Muscle of leg (tissue), 11 donors: ENCODE measurements around the gene DMAC2L. TPM values are rescaled to one million over a fixed set of nuclear protein-coding genes. Genes with fewer than 3 reads are reported as not detected.
A peak's percentile ranks its signal among the peaks of the same experiment; 100 is the strongest.
"Not testable (repeated sequence)": the region's sequence is repeated elsewhere in the genome, so short reads cannot be mapped to it uniquely, and the experiment has no call there.

ENCODE experiments used
- DNase-seq: peaks from one replicate; pipeline ENCODE4 v3.0.0; 2013
- H3K27ac ChIP-seq: one replicate; pipeline ENCODE4 v1.5.1; 2013; ENCODE audit warnings: mild to moderate bottlenecking, low read length, control low read depth
- H3K27me3 ChIP-seq: one replicate; pipeline ENCODE4 v1.6.1; 2013; ENCODE audit warnings: low read length; ENCODE audit not compliant: control insufficient read depth, insufficient read depth
- H3K36me3 ChIP-seq: one replicate; pipeline ENCODE4 v1.6.1; 2013; ENCODE audit warnings: low read length; ENCODE audit not compliant: control insufficient read depth, insufficient read depth
- H3K4me1 ChIP-seq: one replicate; pipeline ENCODE4 v1.6.1; 2013; ENCODE audit warnings: low read length; ENCODE audit not compliant: control insufficient read depth, insufficient read depth
- H3K4me3 ChIP-seq: one replicate; pipeline ENCODE4 v1.5.1; 2013; ENCODE audit warnings: low read length, control low read depth
- H3K9me3 ChIP-seq: replicated peaks from 2 replicates; pipeline ENCODE4 v1.6.1; 2013; ENCODE audit warnings: low read depth, low read length; ENCODE audit not compliant: control insufficient read depth
- WGBS: methylation state at CpG from one replicate; pipeline ENCODE4 v1.1.5; 2013; ENCODE audit warnings: missing lambda C conversion rate; ENCODE audit not compliant: insufficient coverage; 5-methylcytosine and 5-hydroxymethylcytosine counted together
- polyA plus RNA-seq, 8 donors: library from polyadenylated mRNA; unstranded; fragments of 120-200 nt; gene quantifications; one replicate each; pipeline versions ENCODE4 v1.2.1 to v1.2.3, GENCODE V29; 2013; ENCODE audit warnings: inconsistent platforms in 1 of 8, low replicate concordance in 1 of 8; ENCODE audit not compliant: insufficient read length in 8 of 8, insufficient read depth in 1 of 8
- total RNA-seq: library from RNA; stranded (reverse); fragments of 120-200 nt; gene quantifications from one replicate; pipeline ENCODE4 v1.2.4, GENCODE V29; 2013

Gene DMAC2L
- total and polyA plus RNA-seq, 9 donors = 6.7 to 19.1 (median 15.0) TPM

DNA sequence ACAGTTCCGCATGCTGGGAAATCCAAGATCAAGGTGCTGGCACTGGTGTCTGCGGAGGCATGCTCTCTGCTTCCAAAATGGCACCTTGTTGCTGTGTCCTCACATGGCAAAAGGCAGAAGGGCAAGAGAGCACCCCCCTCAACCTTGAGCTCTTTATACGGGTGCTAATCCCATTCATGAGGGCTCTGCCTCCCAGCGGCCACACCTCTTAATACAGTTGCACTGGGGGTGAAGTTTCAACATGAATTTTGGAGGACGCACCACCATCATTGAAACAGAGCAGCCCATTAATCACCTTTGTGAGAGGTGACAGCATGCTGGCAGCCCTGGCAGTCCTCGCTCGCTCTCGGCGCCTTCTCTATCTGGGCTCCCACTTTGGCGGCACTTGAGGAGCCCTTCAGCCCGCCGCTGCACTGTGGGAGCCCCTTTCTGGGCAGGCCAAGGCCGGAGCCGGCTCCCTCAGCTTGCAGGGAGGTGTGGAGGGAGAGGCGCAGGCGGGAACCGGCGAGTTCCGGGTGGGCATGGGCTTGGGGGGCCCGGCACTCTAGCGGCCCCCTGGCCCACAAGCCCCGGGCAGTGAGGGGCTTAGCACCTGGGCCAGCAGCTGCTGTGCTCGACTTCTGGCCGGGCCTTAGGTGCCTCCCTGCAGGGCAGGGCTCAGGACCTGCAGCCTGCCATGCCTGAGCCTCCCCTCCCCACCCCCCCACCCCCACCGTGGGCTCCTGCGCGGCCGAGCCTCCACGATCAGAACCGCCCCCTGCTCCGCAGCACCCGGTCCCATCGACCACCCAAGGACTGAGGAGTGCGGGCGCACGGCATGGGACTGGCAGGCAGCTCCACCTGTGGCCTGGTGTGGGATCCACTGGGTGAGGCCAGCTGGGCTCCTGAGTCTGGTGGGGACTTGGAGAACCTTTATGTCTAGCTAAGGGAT lies 49.6 kb downstream of the DMAC2L start:
- 97% methylated on average over 21 of the region's 36 CpGs for WGBS
- peaks cover 11% of the 10 kb centered on the region for H3K4me1 ChIP-seq
- H3K27ac ChIP-seq, H3K4me3 ChIP-seq, DNase-seq, H3K27me3 ChIP-seq, H3K36me3 ChIP-seq, H3K9me3 ChIP-seq: not testable (repeated sequence)

GRCh38 chr14:50362764-50363713 lies 50.9 kb downstream of the DMAC2L start:
- WGBS = 62% methylated on average over 11 of the region's 14 CpGs
- H3K4me3 ChIP-seq = no peak overlapping the region
- peak; percentile 79 for DNase-seq

DNA sequence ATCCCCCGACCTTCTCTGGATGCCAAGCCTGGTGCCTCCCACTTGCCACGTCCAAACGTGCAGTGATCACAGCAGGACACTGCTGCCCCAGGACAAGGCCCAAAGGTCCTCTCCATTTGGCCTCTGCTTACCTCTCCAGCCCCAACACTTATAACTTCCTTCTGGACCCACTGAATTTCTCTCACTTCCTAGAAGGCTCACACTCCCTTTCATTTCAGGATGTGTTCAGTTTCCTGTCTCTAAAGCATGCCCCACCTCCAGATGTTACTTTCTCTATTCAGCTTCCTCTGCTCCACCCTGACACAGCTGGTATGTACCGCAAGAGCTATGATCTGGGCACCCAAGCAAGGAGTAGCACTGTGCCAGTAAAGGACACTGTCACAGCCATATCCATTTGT lies 51.6 kb downstream of the DMAC2L start:
- peak overlapping the region; percentile 7 for H3K4me3 ChIP-seq
- peak; percentile 69 for DNase-seq
- H3K36me3 ChIP-seq = no peaks in the 10 kb centered on the region
- H3K27me3 ChIP-seq = no peaks in the 10 kb centered on the region
- peaks cover 11% of the 10 kb centered on the region for H3K4me1 ChIP-seq
- 28% methylated on average over 4 of the region's 4 CpGs for WGBS
- H3K27ac ChIP-seq = peak overlapping the region; percentile 87
- no peaks in the 10 kb centered on the region for H3K9me3 ChIP-seq

More at GRCh38 chr14:50362764-50363713, 50.9 kb downstream of the DMAC2L start:
- Histone ChIP-seq H3K36me3 (no peaks in the 10 kb centered on the region), H3K27ac (peak overlapping the region; percentile 87), H3K4me1 (peaks cover 11% of the 10 kb centered on the region), H3K27me3 (no peaks in the 10 kb centered on the region), H3K9me3 (no peaks in the 10 kb centered on the region)

GRCh38 chr14:50364792-50365191 lies 52.7 kb downstream of the DMAC2L start:
- no peaks in the 10 kb centered on the region for H3K9me3 ChIP-seq
- peaks cover 11% of the 10 kb centered on the region for H3K4me1 ChIP-seq
- H3K27me3 ChIP-seq = no peaks in the 10 kb centered on the region
- H3K36me3 ChIP-seq = no peaks in the 10 kb centered on the region
- no peak overlapping the region for H3K27ac ChIP-seq
- DNase-seq = no peak
- 73% methylated on average over 1 of the region's 1 CpG for WGBS
- no peak overlapping the region for H3K4me3 ChIP-seq

DNA sequence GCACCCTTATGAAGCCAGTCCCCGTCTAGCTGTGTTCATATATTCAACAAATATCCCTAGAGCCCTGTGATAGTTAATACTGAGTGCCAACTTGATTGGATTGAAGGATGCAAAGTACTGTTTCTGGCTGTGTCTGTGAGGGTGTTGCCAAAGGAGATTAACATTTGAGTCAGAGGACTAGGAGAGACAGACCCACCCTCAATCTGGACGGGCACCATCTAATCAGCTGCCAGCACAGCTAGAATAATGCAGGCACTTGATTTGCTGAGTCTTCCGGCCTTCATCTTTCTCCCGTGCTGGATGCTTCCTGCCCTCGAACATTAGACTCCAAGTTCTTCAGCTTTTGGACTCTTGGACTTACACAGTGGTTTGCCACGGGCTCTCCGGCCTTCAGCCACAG lies 53.4 kb downstream of the DMAC2L start:
- DNase-seq, H3K27ac ChIP-seq, H3K4me3 ChIP-seq, H3K9me3 ChIP-seq, H3K27me3 ChIP-seq, H3K36me3 ChIP-seq: not testable (repeated sequence)
- WGBS = 81% methylated on average over 6 of the region's 7 CpGs
- peaks cover 11% of the 10 kb centered on the region for H3K4me1 ChIP-seq

- no peaks in the 10 kb centered on the region for H3K9me3 ChIP-seq
- no peaks in the 10 kb centered on the region for H3K27me3 ChIP-seq
- DNase-seq = no peak
- H3K4me3 ChIP-seq = no peak overlapping the region
- H3K36me3 ChIP-seq = no peaks in the 10 kb centered on the region
- 89% methylated on average over 3 of the region's 3 CpGs for WGBS
- peaks cover 11% of the 10 kb centered on the region for H3K4me1 ChIP-seq
- no peak overlapping the region for H3K27ac ChIP-seq
Observed at GRCh38 chr14:50366115-50366514, 54.0 kb downstream of the DMAC2L start.

- no peak overlapping the region for H3K27ac ChIP-seq
Observed at GRCh38 chr14:50366589-50366988, 54.5 kb downstream of the DMAC2L start.

DNA sequence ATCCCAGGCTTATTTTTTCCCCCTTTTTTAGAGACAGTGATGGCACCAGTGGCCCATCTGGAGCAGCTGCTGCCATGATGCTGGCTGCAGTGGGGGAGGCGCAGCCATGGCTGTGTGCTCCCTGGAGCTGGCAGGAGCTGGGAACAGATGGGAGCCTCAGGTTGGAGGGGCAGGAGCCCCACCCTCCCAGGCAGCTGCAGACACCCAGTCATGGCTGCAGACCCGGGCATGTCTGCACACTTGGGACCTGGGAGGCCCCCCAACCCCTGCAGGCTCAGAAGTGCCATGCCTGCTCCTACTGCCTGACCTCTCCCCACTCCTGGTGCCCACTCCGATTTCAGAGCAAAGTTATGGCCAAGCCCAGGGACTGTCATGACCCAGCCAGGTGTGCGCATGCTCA lies 59.4 kb downstream of the DMAC2L start:
- Histone ChIP-seq H3K27me3 (no peaks in the 10 kb centered on the region), H3K4me1 (no peaks in the 10 kb centered on the region), H3K27ac (no peak overlapping the region), H3K4me3 (no peak overlapping the region), H3K9me3 (no peaks in the 10 kb centered on the region), H3K36me3 (no peaks in the 10 kb centered on the region)
- DNase-seq = no peak
- 92% methylated on average over 3 of the region's 4 CpGs for WGBS

More at GRCh38 chr14:50366589-50366988, 54.5 kb downstream of the DMAC2L start:
- Histone ChIP-seq H3K27me3 (no peaks in the 10 kb centered on the region), H3K4me3 (no peak overlapping the region), H3K9me3 (no peaks in the 10 kb centered on the region), H3K36me3 (no peaks in the 10 kb centered on the region), H3K4me1 (peaks cover 11% of the 10 kb centered on the region)
- DNase-seq = no peak
- 70% methylated on average over 4 of the region's 4 CpGs for WGBS

DNA sequence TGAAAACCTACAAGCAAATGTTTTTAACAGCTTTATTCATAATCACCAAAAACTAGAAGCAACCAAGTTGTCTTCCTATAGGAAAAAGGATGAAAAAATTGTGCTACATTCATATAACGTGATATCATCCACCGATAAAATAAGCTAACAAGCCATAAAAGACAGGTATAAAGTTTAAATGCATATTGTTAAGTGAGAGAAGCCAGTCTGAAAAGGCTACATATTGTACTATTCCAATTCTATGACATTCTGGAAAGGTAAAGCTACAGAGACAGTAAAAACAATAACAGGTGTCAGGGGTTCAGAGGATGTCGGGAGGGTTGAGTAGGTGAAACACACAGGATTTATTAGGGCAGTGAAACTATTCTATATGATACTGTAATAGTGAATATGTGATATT lies 61.8 kb downstream of the DMAC2L start:
- WGBS = no CpG with 5 or more reads among the region's 3 CpGs
- H3K27ac ChIP-seq = no peak overlapping the region
- no peaks in the 10 kb centered on the region for H3K27me3 ChIP-seq
- H3K4me3 ChIP-seq = no peak overlapping the region
- peaks cover 2% of the 10 kb centered on the region for H3K4me1 ChIP-seq
- peaks cover under 1% of the 10 kb centered on the region for H3K36me3 ChIP-seq
- DNase-seq = no peak
- no peaks in the 10 kb centered on the region for H3K9me3 ChIP-seq

GRCh38 chr14:50375760-50376159 lies 63.6 kb downstream of the DMAC2L start:
- DNase-seq = no peak

More at GRCh38 chr14:50375760-50376159, 63.6 kb downstream of the DMAC2L start:
- Histone ChIP-seq H3K4me1 (peaks cover 2% of the 10 kb centered on the region), H3K27ac (peak overlapping the region; percentile 49), H3K9me3 (no peaks in the 10 kb centered on the region), H3K36me3 (peaks cover 5% of the 10 kb centered on the region), H3K27me3 (no peaks in the 10 kb centered on the region), H3K4me3 (no peak overlapping the region)
- no CpG with 5 or more reads among the region's 5 CpGs for WGBS
